NCI-H446 treated with DMSO at 0.1 percent for 48 hours (cell line): ENCODE data around the gene CD55.

Experiments used
- DNase-seq: peaks from one replicate; lab custom pipeline; 2025; lab: John Stamatoyannopoulos, UW

Gene CD55

DNA sequence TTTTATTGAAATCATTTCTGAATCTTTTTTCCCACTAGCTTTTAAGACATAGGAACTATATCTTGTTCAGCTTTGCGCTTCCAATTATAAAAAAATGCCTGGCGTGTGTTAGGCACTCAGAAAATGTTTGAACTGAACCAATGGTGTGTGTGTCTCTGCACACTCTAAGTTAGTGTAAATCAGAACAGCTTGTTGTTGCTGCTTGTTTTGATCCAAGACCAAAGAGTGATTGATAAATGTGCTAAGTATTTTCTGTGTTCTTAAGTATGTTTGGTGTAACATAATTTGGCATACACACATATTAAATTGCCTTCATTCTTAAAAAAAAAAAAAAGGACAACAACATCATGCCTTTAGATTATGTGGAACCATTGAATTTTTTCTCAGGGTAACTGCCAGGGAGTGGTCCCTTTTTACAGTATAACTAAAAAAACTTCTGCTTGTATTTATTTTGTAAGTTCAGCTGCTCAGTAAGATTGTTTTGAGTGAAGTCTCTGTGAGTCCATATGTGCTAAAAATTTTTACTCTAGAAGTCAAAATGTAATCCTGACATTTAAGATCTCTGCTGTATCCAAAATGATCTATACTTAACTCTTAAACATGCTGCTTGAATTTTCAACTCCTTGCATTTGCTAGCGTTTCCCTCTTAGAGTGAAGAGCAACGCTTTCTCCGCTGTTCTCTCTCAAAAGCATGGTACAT is 8.7 kb downstream of the CD55 start:
- DNase-seq, result no peak

DNA sequence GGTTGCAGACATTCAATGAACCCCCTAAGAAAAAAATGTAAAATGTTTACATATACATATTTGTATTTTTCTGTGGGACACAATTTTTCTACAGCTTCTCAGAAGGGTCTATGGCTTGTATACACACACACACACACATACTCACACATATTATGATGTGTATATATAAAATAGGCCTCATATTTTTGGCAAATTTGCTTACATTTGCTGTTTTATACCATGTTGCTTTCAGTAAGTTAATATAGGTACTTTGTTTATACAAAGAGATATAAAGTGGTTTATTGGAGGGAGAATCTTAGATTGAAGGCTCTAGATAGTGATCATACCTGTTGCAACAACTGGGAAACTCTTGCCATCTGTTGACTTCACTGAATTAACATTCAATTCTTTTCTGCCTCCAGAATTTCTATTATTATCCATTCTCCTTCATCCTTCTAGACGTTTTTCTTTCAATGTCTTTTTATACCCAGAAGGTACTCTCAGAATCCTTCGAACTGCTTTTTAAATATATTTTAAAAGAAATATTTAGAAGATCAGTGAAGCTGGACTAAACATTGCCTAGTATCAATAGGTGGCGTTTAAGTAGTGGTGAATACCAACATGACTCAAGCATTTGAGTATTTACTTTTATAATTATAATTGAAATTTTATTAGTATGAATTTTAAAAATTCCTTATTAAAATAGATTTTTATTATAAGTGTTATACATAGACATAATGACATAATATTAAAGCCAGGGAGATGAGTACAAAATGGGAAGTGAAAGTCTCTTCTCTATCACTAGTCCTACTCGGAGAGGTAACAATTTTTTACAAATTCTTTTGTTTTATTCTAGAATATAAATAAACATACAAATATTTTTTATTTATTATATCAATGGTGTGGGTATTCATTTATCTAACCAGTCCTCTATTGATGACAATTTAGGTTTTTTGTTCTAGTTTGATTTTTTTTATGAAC is 10.2 kb downstream of the CD55 start:
- DNase-seq, result no peak

DNA sequence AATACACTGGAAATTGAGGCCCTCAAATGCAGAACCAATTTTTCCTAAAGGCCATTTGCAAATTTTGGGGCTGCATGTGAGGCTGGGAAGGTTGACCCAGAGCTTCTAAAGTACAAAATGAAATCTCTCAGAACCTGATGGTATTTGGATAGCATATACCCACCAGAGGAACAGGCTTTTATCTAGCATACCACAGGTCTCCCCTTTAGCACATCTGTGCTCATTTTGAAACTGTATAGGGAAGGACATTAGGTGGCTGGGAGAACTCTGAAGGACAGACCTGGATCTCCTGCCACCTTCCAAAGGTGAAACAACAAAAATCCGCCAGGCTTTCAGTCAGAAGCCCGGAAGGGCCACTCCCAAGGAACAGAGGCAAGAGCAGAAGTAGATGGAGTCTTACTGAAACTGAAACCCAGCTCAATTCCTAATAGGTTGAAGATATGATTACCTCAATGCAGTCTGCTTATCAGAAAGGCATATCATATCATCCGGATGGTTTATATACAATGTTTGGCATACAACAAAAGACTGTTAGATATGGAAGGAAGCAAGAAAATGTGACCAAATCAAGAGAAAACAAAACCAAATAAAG is 11.6 kb downstream of the CD55 start:
- no peak for DNase-seq

DNA sequence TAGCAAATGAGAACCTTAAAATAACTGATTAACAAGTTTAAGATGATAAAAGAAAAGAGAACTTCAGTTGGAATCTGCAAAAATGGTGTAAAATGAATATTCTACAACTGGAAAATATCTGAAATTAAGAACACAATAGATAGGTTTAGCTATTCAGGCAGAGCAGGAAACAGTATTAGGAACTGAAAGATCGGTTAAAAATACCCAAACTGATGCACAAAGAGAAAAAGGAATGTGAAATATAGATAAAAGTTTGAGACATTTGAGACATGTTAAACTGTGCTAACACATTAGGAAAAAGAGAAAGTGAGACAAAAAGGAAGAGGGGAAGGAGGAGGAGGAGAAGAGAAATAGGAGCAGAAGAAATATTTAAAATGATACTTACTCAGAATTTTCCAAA is 12.1 kb downstream of the CD55 start:
- no peak for DNase-seq

DNA sequence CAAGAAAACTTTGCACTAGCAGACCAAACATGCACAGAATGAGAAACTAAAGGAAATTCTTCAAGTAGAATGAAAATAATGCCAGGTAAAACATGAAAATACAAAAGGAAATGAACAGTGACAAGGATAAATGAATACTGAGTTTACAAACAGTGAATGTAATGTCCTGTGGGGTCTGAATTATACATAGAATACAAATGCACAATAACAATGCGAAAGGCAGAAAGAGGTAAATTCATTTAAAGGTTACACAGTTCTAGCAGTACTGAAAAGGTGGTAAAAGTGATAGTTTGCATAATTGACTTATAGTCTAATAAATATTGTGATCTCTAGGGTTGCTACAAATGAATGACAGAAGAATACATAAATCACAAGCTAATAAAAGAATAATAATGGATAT is 12.9 kb downstream of the CD55 start:
- DNase-seq, result no peak

DNA sequence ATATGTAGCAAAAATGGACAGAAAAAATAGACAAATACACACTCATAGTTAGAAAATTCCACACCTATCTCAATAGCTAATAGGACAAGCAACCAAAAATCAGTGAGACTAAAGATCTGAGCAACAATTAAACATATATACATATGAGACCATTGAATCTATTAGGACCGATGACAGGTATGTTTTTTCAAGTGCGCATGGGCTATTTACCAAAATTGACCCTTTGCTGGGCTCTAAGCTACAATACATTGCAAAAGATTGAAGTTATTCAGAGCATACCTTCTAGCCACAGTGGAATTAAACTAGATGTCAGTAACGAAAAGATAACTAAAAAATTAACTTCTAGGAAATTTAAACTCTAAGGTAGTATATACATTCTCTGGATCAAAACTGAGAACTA is 13.7 kb downstream of the CD55 start:
- no peak for DNase-seq

DNA sequence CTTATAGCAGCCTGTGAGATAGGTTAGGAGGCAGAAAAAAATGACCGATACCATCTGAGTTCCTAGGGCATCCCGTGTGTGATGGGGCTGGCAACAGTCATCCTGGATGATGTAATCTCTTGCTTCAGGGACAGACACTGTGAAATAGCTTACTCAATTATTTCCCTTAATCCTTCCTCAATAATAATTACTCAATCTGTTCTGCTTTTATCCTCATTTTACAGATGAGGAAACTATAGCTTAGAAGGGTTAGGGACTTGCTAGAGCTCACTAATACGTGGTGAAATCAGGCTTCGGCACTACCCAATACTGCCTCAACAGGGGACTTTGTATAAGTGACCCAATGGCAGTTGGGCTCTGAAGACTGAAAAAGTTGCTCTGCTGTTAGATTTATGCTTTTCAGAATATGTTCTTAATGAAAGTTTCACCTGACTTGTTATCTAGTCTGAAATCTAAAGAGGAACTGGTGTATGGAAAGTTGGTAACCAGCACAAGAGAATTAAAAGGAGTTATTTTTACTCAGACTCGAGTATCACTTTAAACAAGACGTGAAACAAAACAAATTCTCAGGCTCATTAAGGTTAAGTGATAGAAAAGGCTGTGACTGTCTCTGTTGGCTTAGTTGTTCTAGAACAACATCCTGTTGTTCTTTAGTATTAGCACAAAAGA is 14.4 kb downstream of the CD55 start:
- no peak for DNase-seq

DNA sequence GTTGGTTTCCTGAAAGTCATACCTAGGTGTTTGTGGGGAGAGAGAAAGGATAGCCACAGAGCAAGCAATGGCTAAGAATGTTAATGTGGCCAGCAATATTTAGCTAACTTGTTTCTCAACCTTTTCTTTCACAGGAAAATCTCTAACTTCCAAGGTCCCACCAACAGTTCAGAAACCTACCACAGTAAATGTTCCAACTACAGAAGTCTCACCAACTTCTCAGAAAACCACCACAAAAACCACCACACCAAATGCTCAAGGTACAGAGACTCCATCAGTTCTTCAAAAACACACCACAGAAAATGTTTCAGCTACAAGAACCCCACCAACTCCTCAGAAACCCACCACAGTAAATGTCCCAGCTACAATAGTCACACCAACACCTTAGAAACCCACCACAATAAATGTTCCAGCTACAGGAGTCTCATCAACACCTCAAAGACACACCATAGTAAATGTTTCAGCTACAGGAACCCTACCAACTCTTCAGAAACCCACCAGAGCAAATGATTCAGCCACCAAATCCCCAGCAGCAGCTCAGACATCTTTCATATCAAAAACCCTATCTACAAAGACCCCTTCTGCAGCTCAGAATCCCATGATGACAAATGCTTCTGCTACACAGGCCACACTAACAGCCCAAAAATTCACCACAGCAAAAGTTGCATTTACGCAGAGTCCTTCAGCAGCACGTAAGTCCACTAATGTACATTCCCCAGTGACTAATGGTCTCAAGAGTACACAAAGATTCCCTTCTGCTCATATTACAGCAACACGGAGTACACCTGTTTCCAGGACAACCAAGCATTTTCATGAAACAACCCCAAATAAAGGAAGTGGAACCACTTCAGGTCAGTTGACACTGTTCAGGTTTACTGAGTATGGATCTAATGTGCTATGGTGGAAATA is 15.3 kb downstream of the CD55 start:
- DNase-seq, result no peak

DNA sequence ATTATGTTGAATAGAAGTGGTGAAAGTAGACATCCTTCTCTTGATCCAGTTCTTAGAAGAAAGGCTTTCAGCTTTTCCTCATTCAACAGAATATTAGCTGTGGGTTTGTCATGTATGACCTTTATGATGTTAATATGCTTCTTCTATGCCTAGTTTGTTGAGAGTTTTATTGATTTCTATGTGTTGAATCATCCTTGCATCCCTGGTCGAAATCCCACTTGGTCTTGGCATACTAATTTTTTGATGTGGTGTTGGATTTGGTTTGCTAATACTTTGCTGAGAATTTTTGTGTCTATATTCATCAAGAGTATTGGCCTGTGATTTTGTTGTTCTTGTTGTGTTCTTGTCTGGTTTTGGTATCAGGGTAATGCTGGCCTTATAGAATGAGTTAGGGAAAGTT is 20.9 kb downstream of the CD55 start:
- no peak for DNase-seq

DNA sequence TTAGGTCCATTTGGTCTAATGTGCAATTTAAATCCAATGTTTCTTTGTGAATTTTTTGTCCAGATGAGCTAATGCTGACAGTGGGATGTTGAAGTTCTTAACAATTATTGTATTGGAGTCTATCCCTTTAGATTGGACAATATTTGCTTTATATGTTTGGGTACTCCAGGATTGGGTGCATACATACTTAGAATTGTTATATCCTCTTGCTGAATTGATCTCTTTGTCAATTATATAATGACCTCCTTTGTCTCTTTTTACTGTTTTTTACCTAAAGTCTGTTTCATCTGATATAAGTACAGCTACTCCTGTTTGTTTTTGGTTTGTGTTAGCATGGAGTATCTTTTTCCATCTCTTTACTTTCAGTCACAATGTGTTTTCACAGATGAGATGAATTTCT is 22.2 kb downstream of the CD55 start:
- no peak for DNase-seq

DNA sequence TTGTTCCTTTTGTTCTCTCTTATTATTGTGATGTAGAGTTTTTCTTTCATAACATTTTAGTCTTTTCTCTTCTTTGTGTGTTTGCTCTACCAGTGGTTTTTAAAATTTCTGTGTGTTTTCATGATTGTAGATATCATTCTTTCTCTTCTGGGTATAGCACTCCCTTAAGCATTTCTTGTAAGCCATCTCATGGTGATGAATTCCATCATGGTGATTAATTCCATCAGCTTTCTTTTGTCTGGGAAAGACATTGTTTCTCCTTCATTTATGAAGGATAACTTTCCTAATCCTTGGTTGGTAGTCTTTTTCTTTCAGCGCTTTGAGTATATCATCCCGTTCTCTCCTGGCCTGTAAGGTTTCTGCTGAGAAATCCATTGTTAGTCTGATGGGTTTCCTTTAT is 22.7 kb downstream of the CD55 start:
- DNase-seq, result no peak

DNA sequence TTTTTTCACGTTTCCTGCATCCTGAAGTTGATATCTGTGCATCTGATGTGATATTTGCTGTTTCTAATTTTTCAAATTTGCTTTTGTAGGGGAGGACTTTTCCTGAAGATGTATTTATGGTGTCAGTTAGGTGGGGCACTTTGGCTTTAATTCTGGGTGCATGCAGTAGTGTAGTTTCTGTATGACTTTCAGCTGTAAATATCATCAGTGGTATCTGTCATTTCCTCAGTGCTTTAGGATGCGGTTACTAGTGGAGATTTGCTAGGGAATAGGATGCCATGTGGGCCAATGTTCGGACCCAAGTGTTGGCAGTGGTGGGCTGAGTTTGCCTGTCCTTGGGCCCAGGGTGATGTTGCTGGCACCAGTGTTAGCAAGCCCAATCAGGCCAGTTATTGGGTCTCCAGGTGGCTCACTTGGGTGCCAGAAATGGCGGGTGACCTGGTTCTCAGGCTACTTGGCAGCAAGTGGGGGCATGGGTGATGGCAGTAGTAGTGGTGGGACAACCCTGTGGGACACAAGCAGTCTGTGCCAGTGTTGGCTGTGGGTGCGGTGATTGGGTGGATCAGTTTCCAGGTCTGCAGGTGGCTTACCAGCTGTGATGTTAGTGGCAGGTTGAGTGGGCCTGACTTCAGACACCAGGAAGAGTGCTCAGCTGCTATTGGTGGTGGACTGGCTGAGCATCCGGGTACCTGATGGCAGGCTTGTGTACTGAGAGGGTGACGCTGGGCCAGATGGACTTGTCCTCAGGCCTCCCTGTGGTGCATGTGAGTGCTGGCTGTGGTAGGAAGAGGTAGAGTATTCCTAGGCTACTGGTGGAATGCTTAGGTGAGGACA is 24.4 kb downstream of the CD55 start:
- no peak for DNase-seq

DNA sequence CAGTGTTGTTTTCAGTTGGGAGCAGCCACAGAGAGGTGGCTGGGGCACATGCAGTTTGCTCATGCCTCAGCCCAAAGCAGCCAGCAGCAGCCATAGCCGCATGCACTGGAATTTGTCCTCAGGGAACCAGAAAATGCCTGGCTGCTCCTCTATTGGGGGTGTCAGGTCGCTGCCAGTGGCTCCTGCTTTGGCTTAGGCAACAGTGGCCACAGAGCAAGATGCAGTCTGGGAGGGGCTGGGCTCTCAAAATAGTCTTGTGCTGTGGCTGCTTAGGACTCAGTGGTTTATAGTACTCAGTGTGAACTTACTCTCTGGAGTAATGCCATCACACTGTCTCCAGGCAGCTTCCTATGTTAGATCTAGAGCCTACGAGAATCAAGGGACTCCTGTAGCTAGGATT is 25.0 kb downstream of the CD55 start:
- DNase-seq, result no peak

DNA sequence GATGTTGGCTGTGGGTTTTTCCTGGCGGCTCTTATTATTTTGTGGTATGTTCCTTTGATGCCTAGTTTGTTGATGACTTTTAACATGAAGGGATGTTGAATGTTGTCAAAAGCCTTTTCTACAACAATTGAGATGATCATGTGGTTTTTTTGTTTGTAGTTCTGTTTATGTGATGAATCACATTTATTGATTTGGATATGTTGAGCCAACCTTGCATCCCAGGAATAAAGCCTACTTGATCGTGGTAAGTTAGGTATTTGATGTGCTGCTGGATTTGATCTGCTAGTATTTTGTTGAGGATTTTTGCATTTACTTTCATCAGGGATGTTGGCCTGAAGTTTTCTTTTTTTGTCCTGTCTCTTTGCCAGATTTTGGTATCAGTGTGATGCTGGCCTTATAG is 28.5 kb downstream of the CD55 start:
- no peak for DNase-seq

DNA sequence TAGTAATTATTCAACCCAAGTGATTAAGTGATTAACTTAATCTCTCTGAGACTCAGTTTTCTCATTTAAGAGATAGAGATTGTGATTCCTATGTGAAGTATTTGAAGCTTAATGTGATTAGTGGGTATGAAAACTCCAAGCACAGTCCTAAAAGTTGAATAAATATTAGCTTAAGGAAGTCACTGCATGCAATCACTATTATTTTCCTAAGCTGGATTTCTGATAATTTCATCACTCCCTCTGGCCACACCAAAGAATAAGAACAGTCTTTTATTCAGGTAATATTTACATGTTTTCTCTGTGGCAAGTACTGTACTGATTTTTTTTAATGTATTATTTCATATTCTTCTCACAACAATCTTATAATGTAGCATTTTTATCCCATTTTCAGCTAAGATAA is 31.1 kb downstream of the CD55 start:
- DNase-seq, result no peak

DNA sequence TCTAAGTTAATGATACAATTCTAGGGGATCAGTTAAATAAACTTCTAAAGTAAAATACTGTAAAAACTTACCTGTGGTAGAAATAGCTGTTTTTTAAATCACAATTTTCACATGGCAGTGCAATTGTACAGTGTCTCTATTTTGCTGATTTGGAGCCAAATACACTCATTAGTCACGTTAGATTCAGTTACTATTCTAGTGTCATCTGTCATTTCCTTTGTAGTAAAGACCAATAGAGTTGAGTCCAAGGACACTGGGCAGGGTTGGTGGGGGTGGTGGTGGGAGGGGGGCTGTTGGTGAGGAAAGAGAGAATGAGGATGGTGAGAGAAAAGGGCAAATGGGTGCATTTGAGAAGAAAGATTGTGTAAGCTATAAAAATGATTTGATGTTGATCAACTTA is 33.6 kb downstream of the CD55 start:
- no peak for DNase-seq

DNA sequence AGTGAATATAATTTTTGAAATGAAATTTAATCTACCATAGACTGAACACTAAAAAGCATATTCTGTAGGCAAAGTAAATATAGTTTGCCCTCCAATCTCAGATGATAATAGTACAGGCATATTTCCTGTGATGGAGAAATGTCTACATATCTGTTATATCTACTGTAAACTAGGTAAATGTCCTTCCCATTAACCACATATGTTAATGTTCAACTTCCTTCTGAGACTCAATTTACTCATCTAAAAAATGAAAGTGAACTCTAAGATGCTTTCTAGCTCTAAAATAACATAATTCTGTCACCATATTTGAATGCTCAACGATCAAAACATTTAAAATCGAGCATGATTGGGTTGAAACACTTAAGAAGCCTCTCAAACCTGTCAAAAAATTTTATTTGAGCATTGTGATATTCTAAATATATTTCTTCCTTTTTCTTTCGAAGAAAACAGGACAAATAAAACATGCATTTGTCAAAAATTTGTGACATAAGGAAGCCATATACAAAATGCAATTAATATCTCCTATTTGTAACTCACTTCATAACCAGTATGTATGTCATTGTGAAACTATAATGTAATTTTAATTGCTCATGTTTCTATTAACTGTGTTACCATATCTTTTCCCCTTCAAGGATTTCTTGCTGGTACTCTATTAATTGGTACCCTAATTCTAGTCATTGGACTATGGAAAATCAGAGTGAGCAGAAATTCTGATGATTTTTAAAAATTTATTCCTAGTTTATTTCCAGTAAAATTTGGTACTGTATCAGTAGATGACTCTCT is 34.2 kb downstream of the CD55 start:
- no peak for DNase-seq

DNA sequence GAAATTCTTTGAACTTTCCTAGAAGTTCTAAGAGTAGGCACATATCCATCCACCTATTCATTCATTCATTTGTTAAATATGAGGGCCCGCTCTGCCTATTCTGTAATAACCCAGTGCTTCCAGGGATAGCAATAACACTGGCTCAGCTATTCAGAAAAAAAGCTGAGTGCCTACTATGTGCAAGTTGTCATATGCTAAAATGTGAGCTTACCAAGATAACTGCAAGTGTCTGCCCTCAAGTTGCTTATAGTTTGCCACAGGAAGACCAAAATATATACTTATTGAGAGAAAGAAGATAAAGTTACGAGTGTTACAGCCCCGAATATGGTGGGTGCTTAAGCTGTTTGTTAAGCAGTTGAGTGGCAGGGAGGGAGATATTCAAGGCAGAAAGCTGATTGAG is 39.6 kb downstream of the CD55 start:
- no peak for DNase-seq

DNA sequence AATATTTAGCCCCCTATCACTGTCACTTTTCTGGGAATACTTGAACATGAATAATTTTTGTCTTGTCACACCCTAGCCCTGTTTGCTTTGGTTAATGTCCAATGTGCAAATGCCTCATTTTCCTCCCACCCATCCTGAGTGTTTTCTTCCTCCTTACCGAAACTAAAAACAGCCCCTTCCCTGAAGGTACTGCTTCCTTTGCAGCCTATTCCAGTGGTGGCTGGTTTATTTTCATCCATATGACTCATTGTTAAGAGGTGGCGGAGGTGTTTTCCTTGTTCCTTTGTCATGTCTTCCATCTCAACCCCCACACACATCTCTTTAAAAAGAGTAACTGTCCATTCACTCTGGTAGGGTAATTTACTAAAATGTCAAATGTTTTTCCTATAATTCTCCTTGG is 40.4 kb downstream of the CD55 start:
- DNase-seq, result no peak
